T-helper 1 cell treated with Interleukin-12 subunit alpha and Interleukin-12 subunit beta and Interleukin-4 antibody, amounts not matched to agents 30 μg/mL and 1 μg/mL, for 36 hours (primary cell): Measurements from ENCODE around the gene UPF2.

Source experiments
- H3K27ac Mint-ChIP-seq: one replicate; pipeline ENCODE4 v1.8.0; 2021; ENCODE audit warnings: mild to moderate bottlenecking, mixed read lengths
- H3K27me3 Mint-ChIP-seq: one replicate; pipeline ENCODE4 v1.8.0; 2021; ENCODE audit warnings: low read depth, mixed read lengths
- H3K36me3 Mint-ChIP-seq: one replicate; pipeline ENCODE4 v1.8.0; 2021; ENCODE audit warnings: low read depth, mixed read lengths
- H3K4me1 Mint-ChIP-seq: one replicate; pipeline ENCODE4 v1.8.0; 2021; ENCODE audit warnings: low read depth, mixed read lengths
- H3K4me3 Mint-ChIP-seq: one replicate; pipeline ENCODE4 v1.8.0; 2021; ENCODE audit warnings: mild to moderate bottlenecking, moderate library complexity, mixed read lengths
- H3K9me3 Mint-ChIP-seq: one replicate; pipeline ENCODE4 v1.8.0; 2021; ENCODE audit warnings: mixed read lengths

Gene UPF2

DNA sequence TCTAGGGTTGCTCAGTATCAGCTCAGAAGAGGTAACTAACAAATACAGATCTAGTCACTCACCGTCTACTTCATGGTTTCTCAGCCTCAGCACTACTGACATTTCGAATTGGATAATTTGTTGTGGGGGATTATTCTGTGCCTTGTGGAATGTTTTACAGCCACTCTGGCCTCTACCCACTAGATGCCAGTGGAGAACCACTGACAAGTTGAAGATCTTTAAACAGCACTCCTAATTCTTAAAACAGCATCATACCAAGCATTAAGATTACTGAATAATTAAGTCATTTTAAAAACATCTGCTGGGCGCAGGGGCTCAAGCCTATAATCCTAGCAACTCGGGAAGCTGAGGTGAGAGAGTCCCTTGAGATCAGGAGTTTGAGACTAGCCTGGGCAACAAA is 82.6 kb downstream of the UPF2 start:
- Mint-ChIP-seq H3K9me3 (no peaks in the 10 kb centered on the region), H3K27ac (no peak overlapping the region), H3K4me1 (no peaks in the 10 kb centered on the region), H3K27me3 (no peaks in the 10 kb centered on the region), H3K36me3 (peaks cover 57% of the 10 kb centered on the region), H3K4me3 (no peak overlapping the region)

DNA sequence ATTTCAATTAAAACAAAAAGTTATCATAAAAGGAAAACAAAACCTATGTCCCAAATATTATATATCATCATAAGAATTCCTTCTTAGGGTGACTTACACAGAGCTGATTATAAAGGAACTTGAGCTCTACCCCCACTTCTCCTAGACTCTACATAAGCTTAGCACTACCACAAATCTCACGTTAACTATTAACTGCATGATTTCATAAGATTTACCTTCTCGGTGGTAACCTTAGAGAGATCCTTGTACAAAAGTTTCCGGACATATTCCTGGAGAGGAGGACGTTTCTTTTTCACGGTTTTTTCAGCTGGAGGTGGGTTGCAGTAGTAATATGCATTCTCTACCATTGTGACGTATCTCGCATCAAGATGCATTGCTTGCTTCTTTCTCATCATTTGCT is 83.7 kb downstream of the UPF2 start:
- H3K27ac Mint-ChIP-seq, result no peak overlapping the region
- no peaks in the 10 kb centered on the region for H3K27me3 Mint-ChIP-seq
- H3K4me1 Mint-ChIP-seq, result no peaks in the 10 kb centered on the region
- no peaks in the 10 kb centered on the region for H3K9me3 Mint-ChIP-seq
- no peak overlapping the region for H3K4me3 Mint-ChIP-seq
- peaks cover 54% of the 10 kb centered on the region for H3K36me3 Mint-ChIP-seq

DNA sequence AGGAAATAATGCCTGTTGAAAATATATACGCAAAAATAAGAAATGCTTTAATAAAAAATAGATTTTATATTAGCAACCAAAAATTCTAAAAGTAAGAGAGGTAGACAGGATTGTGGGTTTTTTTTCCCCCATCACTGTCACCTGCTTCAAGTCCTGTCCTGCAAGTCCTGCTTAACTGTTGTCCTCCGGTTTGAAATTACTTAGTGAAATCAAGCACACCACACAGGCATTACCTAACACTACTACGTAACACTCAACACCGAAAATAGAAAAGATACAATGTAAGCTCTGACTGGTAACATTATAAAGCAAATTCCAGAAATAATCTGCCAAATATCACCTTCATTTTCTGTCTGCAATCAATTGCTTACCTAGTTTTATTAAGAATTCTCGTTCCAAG is 90.9 kb downstream of the UPF2 start:
- Mint-ChIP-seq H3K27ac (no peak overlapping the region), H3K36me3 (peaks cover 38% of the 10 kb centered on the region)

DNA sequence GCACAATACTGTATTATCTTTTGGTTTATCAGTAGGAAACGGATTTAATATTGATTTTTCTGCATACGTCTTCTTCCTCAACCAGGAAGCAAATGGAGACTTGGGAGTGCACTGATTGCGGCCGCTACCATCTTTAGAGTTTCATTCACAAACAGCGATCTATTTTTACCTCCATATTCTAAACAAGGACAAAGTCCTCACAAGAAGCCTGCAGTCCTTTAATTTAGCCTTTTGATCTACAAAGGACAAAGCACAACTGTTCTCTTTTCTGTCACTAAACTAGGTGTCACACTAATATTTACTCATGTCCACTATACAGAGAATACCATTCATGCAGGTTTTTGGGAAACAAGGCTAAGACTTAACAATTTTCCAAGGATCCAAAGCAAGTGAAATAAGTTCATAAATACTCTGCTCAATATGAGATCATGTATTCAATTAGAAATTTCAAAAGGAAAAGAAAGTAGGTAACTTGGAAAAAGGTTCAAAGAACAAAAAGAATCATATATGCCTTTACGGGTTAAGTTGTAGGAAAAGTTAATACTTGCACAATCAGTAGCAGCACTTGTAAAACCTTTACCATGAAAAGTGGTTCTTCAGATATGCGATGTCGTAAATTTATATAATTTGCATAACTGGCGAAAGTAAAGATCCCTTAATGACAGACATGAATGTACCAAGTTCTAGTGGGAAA is 92.1 kb downstream of the UPF2 start:
- H3K27me3 Mint-ChIP-seq, result no peaks in the 10 kb centered on the region
- peaks cover 31% of the 10 kb centered on the region for H3K36me3 Mint-ChIP-seq
- H3K4me1 Mint-ChIP-seq, result peaks cover 8% of the 10 kb centered on the region
- H3K4me3 Mint-ChIP-seq, result no peak overlapping the region
- H3K9me3 Mint-ChIP-seq, result no peaks in the 10 kb centered on the region
- H3K27ac Mint-ChIP-seq, result no peak overlapping the region

More for the DNA sequence above, 90.9 kb downstream of the UPF2 start:
- Mint-ChIP-seq H3K4me1 (peaks cover 8% of the 10 kb centered on the region), H3K27me3 (no peaks in the 10 kb centered on the region), H3K9me3 (no peaks in the 10 kb centered on the region), H3K4me3 (no peak overlapping the region)

DNA sequence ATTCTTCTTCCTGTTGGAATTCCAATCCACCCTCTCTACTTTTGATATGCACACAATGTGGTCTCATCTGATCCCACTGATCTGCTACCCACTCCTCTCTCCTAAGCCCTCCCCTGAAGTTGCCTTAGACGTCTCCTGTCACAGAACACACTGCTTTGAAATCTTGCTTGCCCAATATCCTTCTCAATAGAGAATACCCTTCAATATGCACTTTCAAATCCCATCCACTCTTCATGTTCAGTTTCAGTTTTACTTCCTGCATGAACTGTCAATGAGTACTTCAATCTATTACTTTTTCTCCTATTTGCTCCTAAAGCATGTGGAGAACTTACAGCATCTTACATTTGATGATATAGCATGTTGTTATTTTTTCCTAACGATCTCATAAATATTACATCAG is 93.5 kb downstream of the UPF2 start:
- no peaks in the 10 kb centered on the region for H3K9me3 Mint-ChIP-seq
- peaks cover 8% of the 10 kb centered on the region for H3K4me1 Mint-ChIP-seq
- H3K27ac Mint-ChIP-seq, result peak overlapping the region; percentile 52
- H3K27me3 Mint-ChIP-seq, result no peaks in the 10 kb centered on the region
- no peak overlapping the region for H3K4me3 Mint-ChIP-seq
- peaks cover 29% of the 10 kb centered on the region for H3K36me3 Mint-ChIP-seq

DNA sequence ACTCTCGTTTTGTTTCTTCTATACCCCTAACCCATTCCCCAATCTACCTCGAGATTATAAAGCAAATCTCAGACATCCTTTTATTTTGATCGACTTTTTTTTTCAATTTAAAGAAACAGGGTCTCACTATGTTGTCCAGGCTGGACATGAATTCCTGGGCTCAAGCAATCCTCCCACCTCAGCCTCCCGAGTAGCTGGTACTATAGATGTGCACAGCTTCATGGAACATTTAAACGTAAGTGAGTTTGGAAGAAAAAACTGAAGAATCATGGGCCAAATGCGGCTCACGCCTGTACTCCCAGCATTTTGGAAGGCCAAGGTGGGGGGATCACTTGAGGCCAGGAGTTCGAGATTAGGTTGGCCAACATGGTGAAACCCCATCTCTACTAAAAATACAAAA is 96.0 kb downstream of the UPF2 start:
- H3K36me3 Mint-ChIP-seq, result peaks cover 40% of the 10 kb centered on the region
- peaks cover 8% of the 10 kb centered on the region for H3K4me1 Mint-ChIP-seq
- no peaks in the 10 kb centered on the region for H3K9me3 Mint-ChIP-seq
- H3K27me3 Mint-ChIP-seq, result no peaks in the 10 kb centered on the region
- H3K27ac Mint-ChIP-seq, result no peak overlapping the region
- no peak overlapping the region for H3K4me3 Mint-ChIP-seq

DNA sequence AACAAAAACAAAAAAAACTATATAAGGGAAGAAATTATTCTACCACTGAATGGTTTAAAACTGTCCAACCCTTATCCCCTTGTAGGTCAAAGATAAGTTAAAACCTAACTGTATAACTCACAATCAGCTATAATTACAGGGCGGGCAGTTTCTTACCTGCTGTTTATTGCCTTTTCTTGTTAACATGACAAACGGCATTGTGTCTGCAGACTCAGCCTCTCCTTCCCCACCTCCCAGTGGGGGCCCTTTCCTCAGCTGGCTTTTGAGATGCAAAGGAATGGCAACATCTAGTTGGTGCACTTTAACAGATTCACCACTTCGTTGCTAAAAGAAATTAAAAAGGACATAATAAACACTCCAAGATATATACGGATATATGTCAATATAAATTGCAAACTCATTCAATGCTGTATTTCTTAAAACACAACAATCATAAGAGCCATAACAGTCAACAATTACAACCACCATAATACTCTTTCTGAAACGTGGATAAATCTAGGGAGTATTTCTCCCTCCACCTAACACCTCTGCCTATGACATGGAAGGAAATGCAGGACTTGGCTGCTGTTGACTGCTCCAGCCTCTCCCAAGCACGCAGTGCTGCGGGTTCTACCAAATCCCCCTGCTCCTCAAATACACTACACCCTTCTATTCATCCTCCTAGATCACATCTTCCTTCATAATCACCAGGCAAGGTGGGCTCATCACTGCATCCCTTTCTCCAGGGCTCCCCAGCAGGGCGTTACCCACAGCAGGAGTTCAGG is 106.0 kb downstream of the UPF2 start:
- H3K4me3 Mint-ChIP-seq, result no peak overlapping the region
- no peak overlapping the region for H3K27ac Mint-ChIP-seq
- no peaks in the 10 kb centered on the region for H3K9me3 Mint-ChIP-seq
- H3K4me1 Mint-ChIP-seq, result no peaks in the 10 kb centered on the region
- peaks cover 25% of the 10 kb centered on the region for H3K36me3 Mint-ChIP-seq
- no peaks in the 10 kb centered on the region for H3K27me3 Mint-ChIP-seq

DNA sequence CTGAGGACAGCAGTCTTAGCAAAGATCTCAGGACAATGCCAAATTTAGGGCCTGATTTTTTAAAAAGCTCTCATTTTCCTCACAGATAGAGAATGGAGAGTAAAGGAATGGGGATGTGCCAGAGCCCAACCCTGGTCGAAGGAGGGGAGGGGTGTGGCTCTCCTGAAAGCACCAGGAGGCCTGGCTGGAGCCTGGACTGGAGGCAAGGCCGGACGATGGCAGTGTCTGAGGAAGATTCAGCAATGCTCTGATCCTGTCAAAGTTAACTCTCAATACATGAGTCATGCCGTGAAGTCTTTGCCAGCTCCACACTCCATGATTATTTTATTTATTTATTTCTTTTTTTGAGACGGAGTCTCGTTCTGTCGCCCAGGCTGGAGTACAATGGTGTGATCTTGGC is 108.3 kb downstream of the UPF2 start:
- H3K27me3 Mint-ChIP-seq, result no peaks in the 10 kb centered on the region
- no peaks in the 10 kb centered on the region for H3K9me3 Mint-ChIP-seq
- H3K4me1 Mint-ChIP-seq, result no peaks in the 10 kb centered on the region
- H3K27ac Mint-ChIP-seq, result no peak overlapping the region
- H3K36me3 Mint-ChIP-seq, result peaks cover 40% of the 10 kb centered on the region
- no peak overlapping the region for H3K4me3 Mint-ChIP-seq

DNA sequence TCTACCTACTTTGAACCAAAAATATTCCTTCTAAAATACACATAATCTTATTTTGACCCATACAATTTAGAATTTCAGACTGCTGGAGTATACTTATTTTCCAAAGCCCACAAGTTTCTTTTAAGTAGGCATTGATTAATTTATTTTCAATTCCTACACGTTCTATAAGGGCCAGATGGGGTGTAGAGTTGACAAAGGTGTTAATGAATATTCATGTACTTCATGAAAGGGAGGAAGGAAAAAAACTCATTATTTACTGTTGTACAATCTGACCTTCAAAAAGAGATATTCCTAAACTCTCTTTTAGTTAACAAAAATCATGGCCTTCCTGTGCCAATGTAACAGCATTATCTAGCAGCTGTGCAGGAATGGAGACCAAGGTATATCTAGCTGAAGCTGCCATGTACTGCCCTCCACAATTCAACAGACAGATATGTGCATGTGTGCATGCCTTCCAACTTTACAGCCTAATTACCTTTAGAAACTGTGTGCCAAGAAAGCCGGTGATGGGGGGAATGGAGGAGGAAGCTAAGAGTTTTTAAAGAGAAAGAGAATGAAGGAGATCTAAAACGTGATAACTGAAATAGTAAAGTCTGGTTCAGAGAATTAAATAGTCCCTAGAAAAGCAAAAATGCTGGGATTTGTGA is 108.9 kb downstream of the UPF2 start:
- H3K27me3 Mint-ChIP-seq, result no peaks in the 10 kb centered on the region
- no peaks in the 10 kb centered on the region for H3K9me3 Mint-ChIP-seq
- H3K27ac Mint-ChIP-seq, result peak overlapping the region; percentile 37
- peaks cover 42% of the 10 kb centered on the region for H3K36me3 Mint-ChIP-seq
- H3K4me1 Mint-ChIP-seq, result no peaks in the 10 kb centered on the region
- no peak overlapping the region for H3K4me3 Mint-ChIP-seq

DNA sequence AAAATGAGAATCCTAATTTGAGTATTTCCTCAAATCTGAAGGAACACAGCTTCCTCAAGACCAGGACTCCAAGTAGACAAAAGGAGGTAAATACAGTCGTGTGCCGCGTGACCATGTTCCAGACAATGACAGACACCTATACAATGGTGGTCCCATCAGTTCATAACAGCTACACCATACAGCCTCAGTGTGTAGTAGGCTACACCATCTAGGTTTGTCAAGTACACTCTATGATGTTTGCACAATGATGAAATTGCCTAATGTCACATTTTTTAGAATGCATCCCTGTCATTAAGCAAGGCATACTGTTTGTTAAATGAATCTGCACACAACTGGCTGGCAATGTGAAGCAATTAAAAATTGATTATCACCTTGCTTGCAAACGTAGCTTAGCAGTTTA is 111.6 kb downstream of the UPF2 start:
- no peaks in the 10 kb centered on the region for H3K4me1 Mint-ChIP-seq
- H3K27me3 Mint-ChIP-seq, result no peaks in the 10 kb centered on the region
- no peak overlapping the region for H3K27ac Mint-ChIP-seq
- H3K36me3 Mint-ChIP-seq, result peaks cover 50% of the 10 kb centered on the region
- H3K4me3 Mint-ChIP-seq, result no peak overlapping the region
- no peaks in the 10 kb centered on the region for H3K9me3 Mint-ChIP-seq

DNA sequence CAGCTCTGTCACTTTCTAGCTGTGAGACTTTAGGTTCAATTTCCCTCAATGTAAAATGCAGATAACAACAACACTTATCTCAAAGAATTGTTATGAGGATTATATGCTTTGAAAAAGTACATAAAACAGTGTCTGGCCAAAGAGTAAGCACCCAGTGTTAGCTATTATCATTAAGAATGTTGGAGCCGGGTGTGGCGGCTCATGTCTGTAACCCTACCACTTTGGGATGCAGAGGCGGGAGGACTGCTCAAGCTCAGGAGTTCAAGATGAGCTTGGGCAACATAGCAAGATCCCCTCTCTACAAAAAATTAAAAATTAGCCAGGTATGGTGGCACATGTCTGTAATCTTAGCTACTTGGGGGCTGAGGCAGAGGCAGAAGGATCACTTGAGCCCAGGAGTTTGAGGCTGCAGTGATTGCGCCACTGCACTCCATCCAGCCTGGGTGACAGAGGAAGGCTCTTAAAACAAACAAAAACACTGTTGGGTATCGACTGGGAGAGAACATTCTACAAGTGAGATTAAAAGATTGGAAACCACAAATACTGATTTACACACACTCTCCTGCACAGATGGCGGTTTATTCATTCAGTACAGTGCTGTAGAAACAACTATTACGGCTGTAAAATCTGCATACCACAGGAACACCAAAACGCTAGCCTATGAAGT is 112.2 kb downstream of the UPF2 start:
- Mint-ChIP-seq H3K4me1 (no peaks in the 10 kb centered on the region), H3K27me3 (no peaks in the 10 kb centered on the region), H3K27ac (no peak overlapping the region), H3K4me3 (no peak overlapping the region), H3K9me3 (no peaks in the 10 kb centered on the region), H3K36me3 (peaks cover 54% of the 10 kb centered on the region)

DNA sequence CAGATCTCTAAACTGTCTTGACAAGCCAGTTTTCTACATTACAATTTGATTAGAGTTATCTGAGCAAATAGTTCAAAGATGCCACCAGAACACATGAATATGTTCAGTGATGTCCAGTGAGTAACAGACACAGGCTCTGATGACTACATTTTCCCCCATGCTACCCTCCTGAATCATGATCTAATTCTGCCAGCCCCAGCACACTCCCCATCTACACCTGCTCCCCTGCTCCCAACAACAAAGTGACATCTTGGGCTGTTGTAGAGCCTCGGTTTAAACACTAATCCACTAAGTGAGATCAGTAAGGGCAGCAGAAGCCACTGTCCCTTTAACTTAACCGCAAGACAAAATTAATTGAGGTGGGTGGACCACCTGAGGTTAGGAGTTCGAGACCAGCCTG is 114.9 kb downstream of the UPF2 start:
- peaks cover 48% of the 10 kb centered on the region for H3K36me3 Mint-ChIP-seq
- no peaks in the 10 kb centered on the region for H3K4me1 Mint-ChIP-seq

DNA sequence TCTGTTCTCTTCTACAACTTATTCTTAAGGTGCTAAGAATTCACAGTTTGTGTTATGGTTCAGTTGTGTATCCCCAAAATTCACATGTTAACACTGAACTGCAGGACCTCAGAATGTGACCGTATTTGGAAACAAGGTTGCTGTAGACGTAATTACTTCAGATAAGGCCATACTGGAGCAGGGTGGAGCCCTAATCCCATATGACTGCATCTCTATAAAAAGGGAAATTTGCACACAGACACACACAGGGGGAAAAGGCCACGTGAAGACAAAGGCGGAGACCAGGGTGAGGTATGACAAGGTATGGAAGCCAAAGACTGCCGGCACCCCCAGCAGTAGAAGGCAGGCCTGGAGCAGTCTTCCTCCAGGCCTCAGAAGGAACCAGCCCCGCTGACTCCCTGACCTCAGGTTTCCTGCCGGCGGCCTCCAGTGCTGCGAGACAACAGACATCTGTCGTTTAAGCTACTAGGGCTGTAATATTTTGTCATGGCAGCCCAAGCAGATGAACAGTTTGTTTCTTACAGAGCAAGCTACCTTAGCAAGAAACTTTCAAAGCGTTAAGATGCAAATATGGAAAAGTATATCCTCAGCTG is 120.7 kb downstream of the UPF2 start:
- Mint-ChIP-seq H3K4me3 (no peak overlapping the region), H3K27ac (peak overlapping the region; percentile 7), H3K4me1 (peaks cover 4% of the 10 kb centered on the region), H3K36me3 (peaks cover 36% of the 10 kb centered on the region), H3K27me3 (no peaks in the 10 kb centered on the region), H3K9me3 (no peaks in the 10 kb centered on the region)

More for the DNA sequence above, 114.9 kb downstream of the UPF2 start:
- H3K9me3 Mint-ChIP-seq, result no peaks in the 10 kb centered on the region
- H3K27ac Mint-ChIP-seq, result no peak overlapping the region
- no peaks in the 10 kb centered on the region for H3K27me3 Mint-ChIP-seq
- H3K4me3 Mint-ChIP-seq, result no peak overlapping the region

DNA sequence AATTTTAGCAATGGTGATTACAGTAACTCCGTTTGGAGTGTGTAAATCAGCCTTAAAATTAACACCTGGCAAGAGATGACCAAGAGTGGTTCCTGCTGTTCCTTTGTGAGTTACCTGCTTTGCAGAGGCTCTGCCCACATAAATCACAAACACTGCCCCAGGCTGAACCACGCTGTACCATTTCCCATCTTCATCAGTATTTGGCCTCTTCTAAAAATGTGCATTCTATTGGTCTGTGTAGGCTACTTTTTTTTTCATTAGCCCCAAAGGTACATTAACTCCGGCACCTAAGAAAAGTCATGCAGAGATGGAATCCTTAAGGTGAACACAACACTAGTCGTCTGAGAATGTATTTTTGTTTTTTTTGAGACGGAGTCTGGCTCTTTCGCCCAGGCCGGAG is 123.3 kb downstream of the UPF2 start:
- H3K36me3 Mint-ChIP-seq, result peaks cover 18% of the 10 kb centered on the region
- H3K27me3 Mint-ChIP-seq, result no peaks in the 10 kb centered on the region
- H3K27ac Mint-ChIP-seq, result no peak overlapping the region
- H3K9me3 Mint-ChIP-seq, result no peaks in the 10 kb centered on the region
- H3K4me3 Mint-ChIP-seq, result no peak overlapping the region
- H3K4me1 Mint-ChIP-seq, result peaks cover 4% of the 10 kb centered on the region
